ENCODE results near the gene OR10H4. TPM values are rescaled to one million over a fixed set of nuclear protein-coding genes. Genes with fewer than 3 reads are reported as not detected.

OR10H4 gene
- total RNA-seq, 1 donor from 2014 or later: not detected

GRCh38 chr19:15934332-15935078, 14.3 kb upstream of the OR10H4 start, which contains the start of gene CYP4F11:
Gene CYP4F11, minus strand, starts transcription at chr19:15934529. Its CDS starts 121 bp downstream, at chr19:15934408.
- DNase-seq (ENCODE audit: extremely low spot score in 2 of 2): peak in 1 of 2 donors; percentile 91
- intact Hi-C loops (cut with DNase I): no loop called here
- H3K27me3 ChIP-seq: no peaks in the 10 kb centered on the region

GRCh38 chr19:15935167-15935702, 13.6 kb upstream of the OR10H4 start:
- DNase-seq (ENCODE audit: extremely low spot score in 2 of 2): peak in 1 of 2 donors; percentile 61
- Histone ChIP-seq H3K4me1 (peaks cover 19% of the 10 kb centered on the region), H3K27me3 (no peaks in the 10 kb centered on the region), H3K4me3 (no peak overlapping the region), H3K27ac (no peak overlapping the region), H3K9me3 (no peaks in the 10 kb centered on the region), H3K36me3 (no peaks in the 10 kb centered on the region)
- intact Hi-C loops (cut with DNase I): no loop called here
- TF ChIP-seq POLR2A (IDR thresholded peaks at IDR 0.05) (no peak), POLR2AphosphoS5 (IDR thresholded peaks at IDR 0.05; ENCODE audit: insufficient read depth in 1 of 2, low read depth in 1 of 2) (no peak), CTCF (IDR thresholded peaks at IDR 0.05) (no peak)

More at GRCh38 chr19:15934332-15935078, 14.3 kb upstream of the OR10H4 start, which contains the start of gene CYP4F11:
- no peak within 1 kb of the TSS for H3K27ac ChIP-seq
- H3K36me3 ChIP-seq: no peaks in the 10 kb centered on the region
- TF ChIP-seq POLR2A (IDR thresholded peaks at IDR 0.05) (no peak), POLR2AphosphoS5 (IDR thresholded peaks at IDR 0.05; ENCODE audit: insufficient read depth in 1 of 2, low read depth in 1 of 2) (peak in 1 of 2 donors; percentile 18)
- peaks cover 19% of the 10 kb centered on the region for H3K4me1 ChIP-seq
- no peaks in the 10 kb centered on the region for H3K9me3 ChIP-seq
- H3K4me3 ChIP-seq: no peak within 1 kb of the TSS

- no peak overlapping the region for H3K4me3 ChIP-seq
- peaks cover 19% of the 10 kb centered on the region for H3K4me1 ChIP-seq
- no peaks in the 10 kb centered on the region for H3K27me3 ChIP-seq
- H3K9me3 ChIP-seq: no peaks in the 10 kb centered on the region
- no peak for DNase-seq (ENCODE audit: extremely low spot score in 2 of 2)
- intact Hi-C loops (cut with DNase I): no loop called here
- no peak overlapping the region for H3K27ac ChIP-seq
- no peaks in the 10 kb centered on the region for H3K36me3 ChIP-seq
- no peak for TF ChIP-seq POLR2A (IDR thresholded peaks at IDR 0.05)
- TF ChIP-seq CTCF (IDR thresholded peaks at IDR 0.05): no peak
- TF ChIP-seq POLR2AphosphoS5 (IDR thresholded peaks at IDR 0.05; ENCODE audit: insufficient read depth in 1 of 2, low read depth in 1 of 2): no peak
Observed at GRCh38 chr19:15936173-15936572, 12.6 kb upstream of the OR10H4 start.

- TF ChIP-seq CTCF (IDR thresholded peaks at IDR 0.05) (no peak), POLR2A (IDR thresholded peaks at IDR 0.05) (no peak), POLR2AphosphoS5 (IDR thresholded peaks at IDR 0.05; ENCODE audit: insufficient read depth in 1 of 2, low read depth in 1 of 2) (no peak)
- Histone ChIP-seq H3K9me3 (no peaks in the 10 kb centered on the region), H3K27ac (no peak overlapping the region), H3K4me3 (no peak overlapping the region), H3K4me1 (peaks cover 19% of the 10 kb centered on the region), H3K27me3 (no peaks in the 10 kb centered on the region), H3K36me3 (no peaks in the 10 kb centered on the region)
- DNase-seq (ENCODE audit: extremely low spot score in 2 of 2): peak in 1 of 2 donors; percentile 67
- intact Hi-C loops (cut with DNase I): no loop called here
Observed at GRCh38 chr19:15936950-15937349, 11.9 kb upstream of the OR10H4 start.

GRCh38 chr19:15937771-15938170, 11.0 kb upstream of the OR10H4 start:
- DNase-seq (ENCODE audit: extremely low spot score in 2 of 2): peak in 1 of 2 donors; percentile 87
- Histone ChIP-seq H3K27ac (no peak overlapping the region), H3K4me3 (no peak overlapping the region), H3K9me3 (no peaks in the 10 kb centered on the region), H3K27me3 (no peaks in the 10 kb centered on the region), H3K36me3 (no peaks in the 10 kb centered on the region), H3K4me1 (peaks cover 19% of the 10 kb centered on the region)
- intact Hi-C loops (cut with DNase I): no loop called here
- no peak for TF ChIP-seq POLR2AphosphoS5 (IDR thresholded peaks at IDR 0.05; ENCODE audit: insufficient read depth in 1 of 2, low read depth in 1 of 2)
- no peak for TF ChIP-seq CTCF (IDR thresholded peaks at IDR 0.05)
- TF ChIP-seq POLR2A (IDR thresholded peaks at IDR 0.05): no peak
